ENCODE measurements around the gene ADAMTS9.
A peak's percentile ranks its signal among the peaks of the same experiment; 100 is the strongest.

Gene ADAMTS9

GRCh38 chr3:64539451-64540196 is 148.2 kb downstream of the ADAMTS9 start:
- DNase-seq (ENCODE audit: low spot score): no peak

DNA sequence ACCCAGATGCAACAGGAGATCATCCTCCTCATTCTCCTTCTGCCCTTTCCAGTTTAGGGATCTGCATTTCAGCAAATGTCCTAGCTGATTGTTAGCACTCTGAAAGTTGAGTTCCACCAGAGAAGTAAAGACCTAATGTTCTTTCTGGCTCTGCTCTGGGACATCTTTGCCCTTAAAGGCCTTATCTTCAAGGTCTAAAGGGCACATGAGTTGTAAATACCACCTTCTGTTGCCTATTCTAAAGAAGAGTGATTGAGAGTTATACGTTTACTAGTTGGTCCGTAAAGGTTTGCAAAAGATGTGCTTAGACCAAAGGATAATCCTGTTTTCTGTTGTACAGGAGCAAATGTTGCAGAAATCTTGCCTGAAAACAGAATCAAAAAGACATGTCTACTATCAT is 151.6 kb downstream of the ADAMTS9 start:
- DNase-seq (ENCODE audit: low spot score): no peak

GRCh38 chr3:64533617-64534317 is 154.0 kb downstream of the ADAMTS9 start:
- peak; percentile 7 for DNase-seq (ENCODE audit: low spot score)

DNA sequence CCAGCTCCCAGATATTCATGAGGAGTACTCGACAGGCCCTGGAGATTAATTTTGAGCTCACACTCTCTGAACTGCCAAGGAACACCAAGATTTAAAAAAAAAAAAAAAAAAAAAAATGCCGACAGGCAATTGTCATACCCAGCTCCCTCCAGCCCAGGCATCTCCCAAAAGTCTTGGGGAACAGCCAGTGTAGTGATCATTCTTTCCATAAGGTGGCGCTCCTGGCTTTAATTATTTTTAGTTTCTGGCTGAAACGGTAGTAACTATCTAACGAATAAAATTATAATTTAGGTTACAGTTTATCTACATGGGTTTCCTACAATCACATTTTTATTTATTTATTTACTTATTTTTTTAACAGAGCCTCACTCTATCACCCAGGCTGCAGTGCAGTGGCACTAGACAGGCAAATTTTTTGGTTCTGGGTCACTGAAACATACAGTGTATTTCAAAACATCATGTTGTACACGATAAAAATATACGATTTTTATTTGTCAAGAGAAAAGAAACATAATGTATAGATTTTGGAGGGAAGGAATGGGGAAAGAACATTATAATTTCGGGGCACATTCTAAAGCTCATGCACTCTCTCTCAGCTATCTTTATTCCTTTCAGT is 157.3 kb downstream of the ADAMTS9 start:
- DNase-seq (ENCODE audit: low spot score): no peak

- DNase-seq (ENCODE audit: low spot score): no peak
Observed at GRCh38 chr3:64523324-64523723, 164.5 kb downstream of the ADAMTS9 start.

GRCh38 chr3:64520334-64520733 is 167.5 kb downstream of the ADAMTS9 start:
- no peak for DNase-seq (ENCODE audit: low spot score)

- no peak for DNase-seq (ENCODE audit: low spot score)
Observed at GRCh38 chr3:64518950-64519349, 168.8 kb downstream of the ADAMTS9 start.

DNA sequence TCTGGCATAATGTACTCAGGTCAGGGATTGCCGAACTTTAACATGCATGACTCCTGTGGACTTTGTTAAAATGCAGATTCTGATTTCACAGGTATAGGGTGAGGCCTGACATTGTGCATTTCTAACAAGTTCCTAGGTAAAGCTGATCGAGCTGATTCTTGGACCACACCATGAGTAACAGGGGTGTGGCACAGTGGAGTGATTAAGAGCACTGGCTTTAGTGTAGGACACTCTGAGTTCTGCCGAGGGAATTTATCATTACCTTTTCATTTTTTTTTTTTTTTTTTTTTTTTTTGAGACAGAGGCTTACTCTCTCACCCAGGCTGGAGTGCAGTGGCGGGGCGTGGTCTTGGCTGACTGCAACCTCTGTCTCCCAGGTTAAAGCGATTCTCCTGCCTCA is 169.3 kb downstream of the ADAMTS9 start:
- no peak for DNase-seq (ENCODE audit: low spot score)

GRCh38 chr3:64514889-64515288 is 172.9 kb downstream of the ADAMTS9 start:
- DNase-seq (ENCODE audit: low spot score): no peak

DNA sequence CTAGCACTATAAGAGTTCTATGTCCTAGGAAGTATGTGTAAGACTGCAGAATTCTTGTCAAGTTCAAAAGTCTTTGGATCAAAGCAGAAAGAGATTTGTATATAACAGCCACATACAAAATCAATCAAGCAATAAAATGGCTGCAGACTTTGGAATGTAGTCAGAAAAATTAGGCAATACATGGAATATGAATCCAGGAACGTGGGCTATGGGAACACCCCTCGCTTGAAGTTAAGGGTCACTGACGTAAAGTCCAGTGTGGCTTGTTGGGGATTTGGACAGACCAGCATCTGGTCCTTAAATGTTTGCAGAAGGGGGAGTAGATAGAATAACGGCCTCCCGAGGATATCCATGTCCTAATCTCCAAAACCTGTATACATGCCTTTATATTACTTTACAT is 178.6 kb downstream of the ADAMTS9 start:
- no peak for DNase-seq (ENCODE audit: low spot score)

GRCh38 chr3:64508140-64508539 is 179.7 kb downstream of the ADAMTS9 start:
- DNase-seq (ENCODE audit: low spot score): no peak

GRCh38 chr3:64506255-64506654 is 181.5 kb downstream of the ADAMTS9 start:
- DNase-seq (ENCODE audit: low spot score): no peak

DNA sequence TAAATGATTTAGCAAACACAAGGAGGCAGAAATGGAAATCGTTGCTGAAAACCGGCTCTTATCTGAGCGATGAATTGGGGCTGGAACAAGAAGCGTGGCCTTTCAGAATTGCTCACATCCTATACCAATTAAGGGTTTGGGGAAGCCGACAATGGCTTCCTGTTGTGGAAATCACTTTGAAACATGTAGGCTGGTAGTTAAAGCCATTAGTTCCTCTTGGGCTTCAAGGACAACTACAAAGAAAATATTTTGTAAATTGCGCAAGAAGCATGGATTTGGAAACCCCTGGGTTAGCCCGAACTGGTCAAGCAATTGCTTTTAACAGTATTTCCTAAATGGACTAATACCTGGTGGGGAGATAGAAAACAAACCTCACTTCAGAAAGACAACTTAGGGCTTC is 182.4 kb downstream of the ADAMTS9 start:
- DNase-seq (ENCODE audit: low spot score): no peak

GRCh38 chr3:64502284-64502683 is 185.5 kb downstream of the ADAMTS9 start:
- DNase-seq (ENCODE audit: low spot score): no peak

GRCh38 chr3:64501298-64501906 is 186.4 kb downstream of the ADAMTS9 start:
- no peak for DNase-seq (ENCODE audit: low spot score)

DNA sequence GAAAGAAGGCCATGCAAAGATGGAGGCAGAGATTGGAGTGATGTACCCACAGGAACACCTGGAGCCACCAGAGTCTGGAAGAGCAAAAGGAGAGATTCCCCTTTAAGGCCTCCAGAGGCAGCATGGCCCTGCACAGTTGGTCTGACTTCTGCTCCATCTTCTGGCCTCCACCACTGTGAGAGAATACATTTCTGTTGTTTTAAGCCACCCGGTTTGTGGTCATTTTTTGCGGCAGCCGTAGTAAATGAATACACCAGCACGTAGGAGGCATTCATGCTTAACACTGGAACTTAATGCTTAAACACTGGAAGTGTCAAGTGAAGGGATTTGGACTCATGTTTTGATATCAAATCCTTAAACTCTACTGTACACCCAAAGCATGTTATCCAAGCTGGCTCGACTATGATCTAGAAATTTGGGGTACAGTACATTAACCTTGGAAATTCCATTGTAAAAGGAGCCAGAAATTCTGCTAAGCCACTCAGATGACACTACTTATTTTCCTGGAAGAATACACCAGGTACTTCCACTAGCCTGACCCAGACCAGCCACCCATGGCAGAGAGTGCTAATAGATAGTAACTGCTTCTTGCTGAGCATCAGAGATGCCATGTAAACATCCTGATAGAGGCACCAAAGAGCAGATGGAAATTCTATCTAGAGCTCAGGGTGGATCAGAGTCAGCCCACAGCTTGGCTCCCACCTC is 190.9 kb downstream of the ADAMTS9 start:
- no peak for DNase-seq (ENCODE audit: low spot score)

DNA sequence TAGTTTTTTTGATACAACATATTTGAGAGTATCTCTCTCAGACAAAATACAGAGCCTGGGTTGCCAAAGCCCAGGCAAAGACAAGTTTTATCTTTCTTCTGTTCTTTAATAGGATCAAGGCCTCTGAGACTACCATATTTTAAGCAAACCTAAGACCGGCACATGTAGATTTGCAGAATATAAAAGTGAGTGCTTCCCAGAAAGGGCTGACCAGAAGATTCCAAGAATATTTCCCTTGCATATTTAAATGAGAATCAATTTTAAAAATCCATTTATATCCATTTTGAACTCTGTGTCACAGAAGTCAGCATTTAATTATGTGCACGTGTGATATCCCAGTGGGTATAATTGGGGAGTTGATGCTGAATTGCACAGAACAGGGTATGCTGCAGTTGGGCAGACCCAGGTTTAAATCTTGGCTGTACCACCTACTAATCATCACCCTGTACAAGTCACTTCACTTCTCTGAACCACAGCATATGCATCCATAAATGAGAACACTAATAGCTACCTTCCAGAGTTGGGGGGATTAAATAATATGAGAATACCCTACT is 191.9 kb downstream of the ADAMTS9 start:
- DNase-seq (ENCODE audit: low spot score): no peak

- DNase-seq (ENCODE audit: low spot score): no peak
Observed at GRCh38 chr3:64495121-64495780, 192.5 kb downstream of the ADAMTS9 start.

DNA sequence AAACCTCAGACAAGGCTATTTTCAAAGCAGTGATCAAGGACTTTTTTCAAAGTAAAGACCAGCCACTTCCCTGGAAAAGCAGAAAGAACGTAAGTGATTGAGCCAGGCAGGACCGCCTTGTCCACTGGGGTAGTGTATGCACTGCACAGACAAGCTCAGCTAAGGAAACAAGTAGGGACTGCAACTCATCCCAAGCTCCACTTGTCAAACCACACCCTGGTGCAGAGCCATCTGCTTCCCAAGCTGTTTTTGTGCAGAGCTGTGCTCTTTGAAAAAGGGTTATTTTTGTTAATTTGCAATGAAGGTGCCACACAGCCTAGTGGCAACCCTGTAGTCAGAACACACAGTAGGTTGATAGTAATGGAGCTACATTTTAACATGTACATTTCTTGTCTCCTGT is 193.3 kb downstream of the ADAMTS9 start:
- DNase-seq (ENCODE audit: low spot score): no peak

DNA sequence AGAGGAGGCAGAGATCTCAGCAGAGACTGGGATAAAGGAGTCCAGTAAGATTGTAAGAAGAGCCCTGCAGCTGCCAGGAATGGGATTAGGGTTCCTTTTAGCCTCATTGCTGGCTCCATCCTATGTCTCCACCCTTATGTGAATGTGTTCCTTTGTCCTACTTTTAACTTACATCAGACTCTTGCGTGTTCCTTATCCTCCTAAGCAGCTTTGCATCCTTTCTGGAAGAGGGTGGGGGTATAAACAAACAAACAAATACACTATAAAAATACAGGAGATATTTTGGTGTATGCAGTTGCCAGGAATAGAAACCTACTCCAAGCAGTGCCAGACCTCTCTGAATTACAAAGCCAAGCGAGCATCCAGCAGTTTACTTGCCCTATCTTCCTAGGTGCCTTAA is 194.7 kb downstream of the ADAMTS9 start:
- DNase-seq (ENCODE audit: low spot score): no peak

DNA sequence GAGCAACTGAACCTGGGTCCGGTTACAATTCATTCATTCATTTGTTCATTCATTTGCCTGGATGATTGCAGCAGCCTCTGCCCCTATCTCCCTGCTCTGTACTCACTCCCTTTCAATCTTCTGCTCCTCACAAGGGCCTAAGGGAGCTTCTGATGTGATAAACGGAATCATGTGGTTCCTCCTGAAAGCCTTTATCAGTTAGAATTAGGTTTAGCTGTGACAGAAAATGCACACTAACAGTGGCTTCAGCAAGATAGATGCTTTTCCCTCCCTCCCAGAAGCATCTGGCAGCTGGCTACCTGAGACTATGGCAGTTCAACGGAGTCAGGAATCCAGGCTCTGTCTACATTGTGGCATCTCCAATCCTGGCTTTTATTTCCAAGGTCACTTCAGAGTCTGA is 196.0 kb downstream of the ADAMTS9 start:
- DNase-seq (ENCODE audit: low spot score): no peak

Data from CD4-positive, alpha-beta T cell treated with Interleukin-2 at 100 ng/mL for 4 hours (primary cell).